ENCODE measurements around the gene SMCR8. TPM values are rescaled to one million over a fixed set of nuclear protein-coding genes. Genes with fewer than 3 reads are reported as not detected.

Gene SMCR8
- polyA plus RNA-seq, 1 of the 3 experiments (the other 2 are of a cell fraction) = 5.6 TPM

DNA sequence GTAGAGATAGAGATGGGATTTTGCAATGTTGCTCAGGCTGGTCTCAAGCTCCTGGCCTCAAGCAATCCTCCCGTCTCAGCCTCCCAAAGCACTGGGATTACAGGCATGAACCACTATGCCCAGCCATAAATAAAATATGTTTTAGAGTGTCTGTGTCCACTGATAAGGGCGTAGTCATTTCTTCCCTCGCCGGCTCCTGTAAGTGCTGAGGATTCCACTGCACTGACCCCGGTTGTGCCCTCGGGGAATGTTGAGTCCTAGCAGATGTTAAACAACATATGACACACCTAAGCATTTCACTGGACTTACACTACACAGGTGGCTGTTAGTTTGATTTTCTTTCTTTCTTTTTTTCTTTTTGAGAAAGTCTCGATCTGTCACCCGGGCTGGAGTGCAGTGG, 53.9 kb downstream of the SMCR8 start:
- WGBS (ENCODE audit: low lambda C conversion rate) = 48% methylated on average over 8 of the region's 8 CpGs
- TF ChIP-seq EP300 (IDR thresholded peaks at IDR 0.05; ENCODE audit: borderline replicate concordance in 1 of 2, low read depth in 1 of 2, low read length in 1 of 2) = no peak
- TF ChIP-seq MEF2A (IDR thresholded peaks at IDR 0.05; ENCODE audit: borderline replicate concordance, low read depth) = no peak
- no peak for TF ChIP-seq TCF12 (IDR thresholded peaks at IDR 0.05)
- TF ChIP-seq TEAD4 (IDR thresholded peaks at IDR 0.05; ENCODE audit: borderline replicate concordance, insufficient read depth) = no peak
- no peak for TF ChIP-seq RAD21 (IDR thresholded peaks at IDR 0.05; ENCODE audit: low read length)
- no peak for TF ChIP-seq NFIC (IDR thresholded peaks at IDR 0.05; ENCODE audit: borderline replicate concordance)
- no peak for DNase-seq
- no peaks in the 10 kb centered on the region for H3K27me3 ChIP-seq (ENCODE audit: insufficient read depth)
- H3K4me1 ChIP-seq (ENCODE audit: control insufficient read depth in 1 of 2, insufficient read depth in 2 of 2, low read depth in 1 of 2, low read length in 1 of 2) = no peaks in the 10 kb centered on the region
- H3F3A ChIP-seq (replicated peaks; ENCODE audit: insufficient read depth) = no peaks in the 10 kb centered on the region
- no peaks in the 10 kb centered on the region for H3K9me3 ChIP-seq
- H2AFZ ChIP-seq (ENCODE audit: low read depth) = no peak overlapping the region
- H4K20me1 ChIP-seq (ENCODE audit: insufficient read depth) = no peaks in the 10 kb centered on the region
- no peak overlapping the region for H3K4me3 ChIP-seq (ENCODE audit: low read depth in 2 of 2, low read length in 1 of 2)
- no peaks in the 10 kb centered on the region for H3K9me2 ChIP-seq
- no peaks in the 10 kb centered on the region for H3K36me3 ChIP-seq (replicated peaks in 1 of 2; ENCODE audit: control insufficient read depth in 1 of 2, insufficient read depth in 2 of 2, low read length in 1 of 2)
- H3K27ac ChIP-seq (ENCODE audit: low read depth in 2 of 2, low read length in 1 of 2) = no peak overlapping the region
- no peaks in the 10 kb centered on the region for H3K79me2 ChIP-seq (ENCODE audit: insufficient read depth)
- no peak overlapping the region for H3K4me2 ChIP-seq
- ChIA-PET POLR2A (no interaction called here), CTCF (no interaction called here)
- H3K9ac ChIP-seq = no peak overlapping the region

DNA sequence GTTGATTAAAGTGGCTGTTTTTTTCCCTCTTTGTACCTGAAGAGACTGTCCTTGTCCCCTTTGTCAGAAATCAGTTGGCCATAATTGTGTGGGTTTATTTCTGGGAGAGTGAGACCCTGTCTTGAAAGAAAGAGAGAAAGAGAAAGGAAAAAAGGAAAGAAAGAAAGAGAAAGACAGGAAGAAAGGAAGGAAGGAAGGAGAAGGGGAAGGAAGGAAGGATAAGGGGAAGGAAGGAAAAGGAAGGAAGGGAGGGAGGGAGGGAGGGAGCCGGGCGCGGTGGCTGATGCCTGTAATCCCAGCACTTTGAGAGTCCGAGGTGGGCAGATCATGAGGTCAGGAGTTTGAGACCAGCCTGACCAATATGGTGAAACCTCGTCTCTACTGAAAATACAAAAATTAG, 55.7 kb downstream of the SMCR8 start:
- CTCF ChIA-PET = no interaction called here
- H3K27ac ChIP-seq (ENCODE audit: low read depth in 2 of 2, low read length in 1 of 2) = no peak overlapping the region
- TF ChIP-seq GATA2 (CRISPR knock-in tag; IDR thresholded peaks at IDR 0.05) (no peak), TAF1 (IDR thresholded peaks at IDR 0.05; ENCODE audit: borderline replicate concordance, low read depth, low read length) (no peak), JUND (IDR thresholded peaks at IDR 0.05) (no peak), RFX5 (IDR thresholded peaks at IDR 0.05; ENCODE audit: low read length) (no peak), MXI1 (IDR thresholded peaks at IDR 0.05; ENCODE audit: low read depth, low read length) (no peak)
- TF ChIP-seq, protein P1, sequence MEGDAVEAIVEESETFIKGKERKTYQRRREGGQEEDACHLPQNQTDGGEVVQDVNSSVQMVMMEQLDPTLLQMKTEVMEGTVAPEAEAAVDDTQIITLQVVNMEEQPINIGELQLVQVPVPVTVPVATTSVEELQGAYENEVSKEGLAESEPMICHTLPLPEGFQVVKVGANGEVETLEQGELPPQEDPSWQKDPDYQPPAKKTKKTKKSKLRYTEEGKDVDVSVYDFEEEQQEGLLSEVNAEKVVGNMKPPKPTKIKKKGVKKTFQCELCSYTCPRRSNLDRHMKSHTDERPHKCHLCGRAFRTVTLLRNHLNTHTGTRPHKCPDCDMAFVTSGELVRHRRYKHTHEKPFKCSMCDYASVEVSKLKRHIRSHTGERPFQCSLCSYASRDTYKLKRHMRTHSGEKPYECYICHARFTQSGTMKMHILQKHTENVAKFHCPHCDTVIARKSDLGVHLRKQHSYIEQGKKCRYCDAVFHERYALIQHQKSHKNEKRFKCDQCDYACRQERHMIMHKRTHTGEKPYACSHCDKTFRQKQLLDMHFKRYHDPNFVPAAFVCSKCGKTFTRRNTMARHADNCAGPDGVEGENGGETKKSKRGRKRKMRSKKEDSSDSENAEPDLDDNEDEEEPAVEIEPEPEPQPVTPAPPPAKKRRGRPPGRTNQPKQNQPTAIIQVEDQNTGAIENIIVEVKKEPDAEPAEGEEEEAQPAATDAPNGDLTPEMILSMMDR (IDR thresholded peaks at IDR 0.05) = no peak
- TF ChIP-seq, protein P2, sequence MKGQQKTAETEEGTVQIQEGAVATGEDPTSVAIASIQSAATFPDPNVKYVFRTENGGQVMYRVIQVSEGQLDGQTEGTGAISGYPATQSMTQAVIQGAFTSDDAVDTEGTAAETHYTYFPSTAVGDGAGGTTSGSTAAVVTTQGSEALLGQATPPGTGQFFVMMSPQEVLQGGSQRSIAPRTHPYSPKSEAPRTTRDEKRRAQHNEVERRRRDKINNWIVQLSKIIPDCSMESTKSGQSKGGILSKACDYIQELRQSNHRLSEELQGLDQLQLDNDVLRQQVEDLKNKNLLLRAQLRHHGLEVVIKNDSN (IDR thresholded peaks at IDR 0.05; ENCODE audit: borderline replicate concordance, low read depth) = no peak
- TF ChIP-seq, protein P3, sequence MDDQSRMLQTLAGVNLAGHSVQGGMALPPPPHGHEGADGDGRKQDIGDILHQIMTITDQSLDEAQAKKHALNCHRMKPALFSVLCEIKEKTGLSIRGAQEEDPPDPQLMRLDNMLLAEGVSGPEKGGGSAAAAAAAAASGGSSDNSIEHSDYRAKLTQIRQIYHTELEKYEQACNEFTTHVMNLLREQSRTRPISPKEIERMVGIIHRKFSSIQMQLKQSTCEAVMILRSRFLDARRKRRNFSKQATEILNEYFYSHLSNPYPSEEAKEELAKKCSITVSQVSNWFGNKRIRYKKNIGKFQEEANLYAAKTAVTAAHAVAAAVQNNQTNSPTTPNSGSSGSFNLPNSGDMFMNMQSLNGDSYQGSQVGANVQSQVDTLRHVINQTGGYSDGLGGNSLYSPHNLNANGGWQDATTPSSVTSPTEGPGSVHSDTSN (IDR thresholded peaks at IDR 0.05) = no peak
- H2AFZ ChIP-seq (ENCODE audit: low read depth) = no peak overlapping the region
- H3K9me3 ChIP-seq = no peaks in the 10 kb centered on the region
- no peaks in the 10 kb centered on the region for H3K36me3 ChIP-seq (replicated peaks in 1 of 2; ENCODE audit: control insufficient read depth in 1 of 2, insufficient read depth in 2 of 2, low read length in 1 of 2)
- H4K20me1 ChIP-seq (ENCODE audit: insufficient read depth) = no peaks in the 10 kb centered on the region
- no peak overlapping the region for H3K4me3 ChIP-seq (ENCODE audit: low read depth in 2 of 2, low read length in 1 of 2)
- no peaks in the 10 kb centered on the region for H3F3A ChIP-seq (replicated peaks; ENCODE audit: insufficient read depth)
- no peak overlapping the region for H3K9ac ChIP-seq
- no peaks in the 10 kb centered on the region for H3K4me1 ChIP-seq (ENCODE audit: control insufficient read depth in 1 of 2, insufficient read depth in 2 of 2, low read depth in 1 of 2, low read length in 1 of 2)
- H3K79me2 ChIP-seq (ENCODE audit: insufficient read depth) = no peaks in the 10 kb centered on the region
- DNase-seq = no peak
- no peaks in the 10 kb centered on the region for H3K9me2 ChIP-seq
- no peak overlapping the region for H3K4me2 ChIP-seq
- WGBS (ENCODE audit: low lambda C conversion rate) = 82% methylated on average over 5 of the region's 5 CpGs
- no peaks in the 10 kb centered on the region for H3K27me3 ChIP-seq (ENCODE audit: insufficient read depth)
- POLR2A ChIA-PET = no interaction called here

All from SK-N-SH (cell line).